Glutamatergic neuron (in vitro differentiated cells): Measurements from ENCODE around the gene TP53BP2. TPM values are rescaled to one million over a fixed set of nuclear protein-coding genes. Genes with fewer than 3 reads are reported as not detected.
"Not testable (repeated sequence)": the region's sequence is repeated elsewhere in the genome, so short reads cannot be mapped to it uniquely, and the experiment has no call there.

Source experiments
- DNase-seq: peaks from one replicate; pipeline ENCODE4 v3.0.0; 2022
- H3K27ac Mint-ChIP-seq: one replicate; pipeline ENCODE4 v1.8.0; 2020; ENCODE audit warnings: mild to moderate bottlenecking, mixed read lengths, inconsistent platforms; ENCODE audit not compliant: unreplicated experiment
- H3K27me3 Mint-ChIP-seq: one replicate; pipeline ENCODE4 v1.8.0; 2020; ENCODE audit warnings: mild to moderate bottlenecking, moderate library complexity, mixed read lengths, inconsistent platforms; ENCODE audit not compliant: unreplicated experiment
- H3K36me3 Mint-ChIP-seq: one replicate; pipeline ENCODE4 v1.8.0; 2020; ENCODE audit warnings: mild to moderate bottlenecking, mixed read lengths, inconsistent platforms; ENCODE audit not compliant: unreplicated experiment
- H3K4me1 Mint-ChIP-seq: one replicate; pipeline ENCODE4 v1.8.0; 2020; ENCODE audit warnings: mild to moderate bottlenecking, low read depth, mixed read lengths, inconsistent platforms; ENCODE audit not compliant: unreplicated experiment
- H3K4me3 Mint-ChIP-seq: one replicate; pipeline ENCODE4 v1.8.0; 2020; ENCODE audit warnings: mild to moderate bottlenecking, mixed read lengths, inconsistent platforms; ENCODE audit not compliant: unreplicated experiment
- H3K9me3 Mint-ChIP-seq: one replicate; pipeline ENCODE4 v1.8.0; 2020; ENCODE audit warnings: mild to moderate bottlenecking, moderate library complexity, mixed read lengths, inconsistent platforms; ENCODE audit not compliant: unreplicated experiment
- total RNA-seq: library from RNA; stranded (reverse); fragmentation: NEBNext Ultra II Directional; extraction: Animal tissue kit (Norgen Biotek cat#: 25700); gene quantifications from one replicate; pipeline ENCODE4 v1.2.1, GENCODE V29; 2021; ENCODE audit not compliant: unreplicated experiment
- TF ChIP-seq, protein P1 (sequence below): fragments of 200-600 bp; sonication (generic); IDR thresholded peaks from one replicate; pipeline ENCODE4 v1.5.0; 2021; ENCODE audit not compliant: partially characterized antibody, unreplicated experiment

Gene TP53BP2
- total RNA-seq, 1 donor from 2014 or later, result 50.7 TPM

DNA sequence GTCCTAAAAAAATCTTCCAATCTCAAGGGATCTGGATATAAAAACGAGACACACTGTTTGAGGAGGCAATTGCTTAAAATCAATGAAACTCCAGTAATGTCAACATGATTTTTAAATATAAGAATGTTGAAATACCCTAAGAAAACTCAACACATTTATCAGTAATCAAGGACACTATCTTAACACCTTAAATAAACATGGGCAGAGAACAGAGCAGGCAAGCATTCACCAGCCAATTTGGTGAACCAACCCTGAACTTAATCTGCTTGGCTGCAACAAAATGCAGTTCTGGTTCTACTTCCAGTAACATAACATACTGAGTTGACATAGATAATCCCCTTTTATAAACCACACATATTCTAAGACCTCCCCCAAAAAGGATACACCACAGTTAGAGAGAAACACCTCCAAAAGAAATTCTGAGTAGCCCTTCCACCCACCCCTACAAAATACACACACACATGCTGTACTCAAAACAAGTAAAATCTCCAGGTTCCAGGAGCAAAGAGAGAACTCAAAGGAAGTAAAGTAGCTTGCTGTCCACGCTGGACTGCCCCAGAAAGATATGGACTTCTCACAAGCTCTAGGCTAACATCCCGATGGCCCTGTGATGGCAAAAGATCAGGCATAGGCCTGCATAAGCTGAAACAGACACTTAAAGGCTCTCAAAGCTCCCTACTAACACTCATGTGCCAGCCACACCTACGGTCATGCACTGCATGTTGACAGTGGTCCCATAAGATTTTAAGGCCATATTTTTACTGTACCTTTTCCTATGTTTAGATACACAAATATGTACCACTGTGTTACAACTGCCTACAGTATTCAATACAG, 30.5 kb downstream of the TP53BP2 start:
- H3K4me1 Mint-ChIP-seq, result peaks cover 7% of the 10 kb centered on the region
- no peak overlapping the region for H3K27ac Mint-ChIP-seq
- H3K36me3 Mint-ChIP-seq, result peaks cover 4% of the 10 kb centered on the region
- DNase-seq, result no peak
- H3K4me3 Mint-ChIP-seq, result no peak overlapping the region
- TF ChIP-seq, protein P1, sequence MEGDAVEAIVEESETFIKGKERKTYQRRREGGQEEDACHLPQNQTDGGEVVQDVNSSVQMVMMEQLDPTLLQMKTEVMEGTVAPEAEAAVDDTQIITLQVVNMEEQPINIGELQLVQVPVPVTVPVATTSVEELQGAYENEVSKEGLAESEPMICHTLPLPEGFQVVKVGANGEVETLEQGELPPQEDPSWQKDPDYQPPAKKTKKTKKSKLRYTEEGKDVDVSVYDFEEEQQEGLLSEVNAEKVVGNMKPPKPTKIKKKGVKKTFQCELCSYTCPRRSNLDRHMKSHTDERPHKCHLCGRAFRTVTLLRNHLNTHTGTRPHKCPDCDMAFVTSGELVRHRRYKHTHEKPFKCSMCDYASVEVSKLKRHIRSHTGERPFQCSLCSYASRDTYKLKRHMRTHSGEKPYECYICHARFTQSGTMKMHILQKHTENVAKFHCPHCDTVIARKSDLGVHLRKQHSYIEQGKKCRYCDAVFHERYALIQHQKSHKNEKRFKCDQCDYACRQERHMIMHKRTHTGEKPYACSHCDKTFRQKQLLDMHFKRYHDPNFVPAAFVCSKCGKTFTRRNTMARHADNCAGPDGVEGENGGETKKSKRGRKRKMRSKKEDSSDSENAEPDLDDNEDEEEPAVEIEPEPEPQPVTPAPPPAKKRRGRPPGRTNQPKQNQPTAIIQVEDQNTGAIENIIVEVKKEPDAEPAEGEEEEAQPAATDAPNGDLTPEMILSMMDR, result no peak
- no peaks in the 10 kb centered on the region for H3K27me3 Mint-ChIP-seq
- H3K9me3 Mint-ChIP-seq, result no peaks in the 10 kb centered on the region

DNA sequence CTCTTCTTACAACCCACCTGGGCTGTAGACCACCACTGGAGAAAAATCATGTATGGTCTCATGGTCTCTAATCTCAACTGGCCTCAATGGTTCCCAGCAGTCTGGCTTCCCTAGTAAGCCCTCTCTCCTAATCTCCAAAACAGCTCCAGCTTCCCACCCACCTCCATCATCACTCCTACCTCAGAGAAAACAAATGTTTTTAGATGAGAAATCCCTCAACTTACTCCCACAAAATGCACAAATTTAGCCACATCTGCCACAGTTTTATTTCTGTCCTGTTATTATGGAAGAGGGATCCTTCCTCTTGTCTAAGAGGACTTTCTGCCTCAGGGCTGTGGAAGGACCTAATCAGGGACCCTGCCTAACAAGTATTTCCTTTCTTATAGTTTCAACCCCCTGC, 32.1 kb downstream of the TP53BP2 start:
- TF ChIP-seq, protein P1, result no peak
- DNase-seq, result no peak
- no peak overlapping the region for H3K4me3 Mint-ChIP-seq
- no peaks in the 10 kb centered on the region for H3K9me3 Mint-ChIP-seq
- H3K27ac Mint-ChIP-seq, result no peak overlapping the region
- H3K27me3 Mint-ChIP-seq, result no peaks in the 10 kb centered on the region
- no peaks in the 10 kb centered on the region for H3K36me3 Mint-ChIP-seq
- peaks cover 2% of the 10 kb centered on the region for H3K4me1 Mint-ChIP-seq

GRCh38 chr1:223811634-223812101, 34.1 kb downstream of the TP53BP2 start:
- peaks cover 2% of the 10 kb centered on the region for H3K4me1 Mint-ChIP-seq
- H3K4me3 Mint-ChIP-seq, result no peak overlapping the region
- TF ChIP-seq, protein P1, result peak; percentile 16
- DNase-seq, result no peak
- H3K36me3 Mint-ChIP-seq, result no peaks in the 10 kb centered on the region
- H3K27ac Mint-ChIP-seq, result no peak overlapping the region
- H3K9me3 Mint-ChIP-seq, result no peaks in the 10 kb centered on the region
- H3K27me3 Mint-ChIP-seq, result no peaks in the 10 kb centered on the region

DNA sequence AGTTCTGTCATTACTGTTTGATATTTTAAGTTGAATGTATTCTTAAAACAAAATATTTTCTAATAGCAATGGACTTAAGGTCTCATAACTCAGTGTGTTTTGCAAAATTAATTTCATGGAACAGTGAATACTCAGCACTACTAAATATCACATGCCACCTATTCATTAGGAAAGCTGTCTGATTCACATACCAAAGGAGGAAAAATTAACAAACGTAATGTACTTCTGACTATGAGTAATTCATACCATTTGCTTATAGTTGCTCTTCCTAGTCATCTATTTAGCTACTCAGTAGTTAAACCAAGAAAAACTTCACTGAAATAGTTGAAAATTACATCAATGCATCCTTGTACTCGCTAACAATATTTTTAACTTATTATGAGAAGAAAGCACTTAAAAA, 35.2 kb downstream of the TP53BP2 start:
- Mint-ChIP-seq H3K36me3 (peaks cover 3% of the 10 kb centered on the region), H3K4me1 (peaks cover 2% of the 10 kb centered on the region), H3K27me3 (no peaks in the 10 kb centered on the region), H3K9me3 (no peaks in the 10 kb centered on the region), H3K27ac (no peak overlapping the region), H3K4me3 (no peak overlapping the region)
- TF ChIP-seq, protein P1, result no peak
- no peak for DNase-seq

DNA sequence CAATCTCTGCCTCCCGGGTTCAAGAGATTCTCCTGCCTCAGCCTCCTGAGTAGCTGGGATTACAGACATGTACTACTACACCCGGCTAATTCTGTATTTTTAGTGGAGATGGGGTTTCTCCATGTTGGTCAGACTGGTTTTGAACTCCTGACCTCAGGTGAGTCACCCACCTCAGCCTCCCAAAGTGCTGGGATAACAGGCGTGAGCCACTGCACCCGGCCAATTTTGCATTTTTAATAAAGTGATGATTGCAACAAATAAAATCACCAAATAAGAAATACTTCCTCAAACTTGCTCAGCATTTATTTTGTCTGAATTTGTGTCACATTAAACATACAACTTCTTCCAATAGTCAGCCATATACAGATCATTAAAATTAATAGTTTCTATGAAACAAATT, 35.8 kb downstream of the TP53BP2 start:
- not testable (repeated sequence) for DNase-seq, H3K9me3 Mint-ChIP-seq, H3K27me3 Mint-ChIP-seq, H3K36me3 Mint-ChIP-seq, H3K4me1 Mint-ChIP-seq, H3K4me3 Mint-ChIP-seq, H3K27ac Mint-ChIP-seq
